Measurements from ENCODE around the gene TARP.
"Not testable (repeated sequence)": the region's sequence is repeated elsewhere in the genome, so short reads cannot be mapped to it uniquely, and the experiment has no call there.

The TARP gene

DNA sequence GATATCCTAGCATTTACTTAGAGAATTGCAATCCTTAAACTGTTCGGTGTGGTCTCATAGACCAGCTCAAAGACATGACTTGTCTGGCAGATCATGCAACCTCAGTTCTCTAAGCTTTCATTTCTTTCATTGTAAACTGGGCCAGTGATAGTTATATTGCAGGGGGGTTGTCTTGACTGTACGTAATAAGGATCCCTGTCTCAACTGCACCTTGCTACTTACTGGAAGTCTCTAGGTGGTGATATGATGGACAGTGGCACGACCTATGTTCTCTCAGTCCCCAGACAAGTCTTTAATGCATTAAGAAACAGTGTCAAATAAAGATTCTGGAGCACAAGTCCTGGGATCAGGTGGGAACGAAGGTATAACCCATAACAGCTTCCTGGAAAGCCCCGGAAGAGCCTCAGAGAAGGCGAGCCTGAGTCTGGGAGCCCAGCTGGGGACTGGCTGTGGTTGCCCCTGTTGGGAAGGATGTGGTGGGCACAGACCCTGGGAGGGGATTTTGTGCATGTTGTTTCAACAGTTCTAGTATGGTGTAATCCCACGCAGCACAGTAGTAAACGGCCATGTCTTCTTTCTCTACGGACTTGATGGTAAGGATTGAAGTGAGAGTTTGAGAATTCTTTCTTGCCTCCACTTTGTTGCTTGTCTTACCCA, 26.0 kb upstream of the TARP start:
- no peak for DNase-seq

DNA sequence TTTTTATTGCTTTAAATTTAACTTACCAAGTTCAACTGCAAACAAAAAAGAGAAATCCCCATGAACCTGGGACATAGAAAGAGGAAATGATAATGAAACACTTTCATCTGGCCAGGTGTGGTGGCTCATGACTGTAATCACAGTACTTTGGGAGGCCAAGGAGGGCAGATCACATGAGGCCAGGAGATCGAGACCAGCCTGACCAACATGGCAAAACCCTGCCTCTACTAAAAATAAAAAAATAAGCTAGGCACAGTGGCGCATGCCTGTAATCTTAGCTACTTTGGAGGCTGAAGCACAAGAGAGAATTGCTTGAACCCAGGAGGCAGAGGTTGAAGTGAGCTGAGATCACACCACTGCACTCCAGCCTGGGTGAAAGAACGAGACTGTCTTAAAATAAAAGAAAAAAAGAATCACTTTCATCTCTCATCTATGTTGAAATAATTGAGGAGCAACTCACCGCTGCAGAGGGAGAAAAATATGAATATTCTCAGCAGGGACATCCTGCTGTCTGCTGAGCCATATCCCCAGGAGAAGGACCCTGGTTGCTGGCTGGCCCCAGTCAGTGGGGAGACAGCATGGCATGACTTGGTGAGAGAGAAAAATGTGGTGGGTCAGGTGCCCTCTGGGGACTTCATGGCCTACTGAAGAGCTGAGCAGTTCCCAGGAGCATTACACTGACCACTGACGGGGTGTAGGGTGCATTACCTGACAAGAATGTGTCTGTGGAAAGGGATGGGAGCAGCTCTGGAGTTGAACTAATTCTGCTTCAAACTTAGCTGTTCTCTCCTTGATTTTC, 22.8 kb upstream of the TARP start:
- no peak for DNase-seq

DNA sequence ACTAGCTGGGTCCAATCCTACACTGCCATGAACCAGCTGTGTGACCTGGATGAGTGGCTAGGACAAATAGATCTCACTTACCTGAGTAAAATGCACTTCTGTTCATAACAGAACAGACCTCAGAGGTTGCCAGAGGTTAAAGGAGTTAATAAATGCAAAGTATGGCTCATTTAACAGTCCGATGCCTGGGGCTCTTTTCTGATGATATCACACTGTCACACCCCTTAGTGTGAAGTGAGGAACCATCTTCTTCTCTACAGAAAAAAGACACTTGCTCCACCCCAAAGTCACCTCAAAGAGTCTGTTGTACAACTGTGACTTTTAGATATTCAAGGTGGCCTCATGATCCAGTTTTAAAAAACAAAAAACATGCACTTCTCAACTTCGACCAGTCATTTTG, 21.5 kb upstream of the TARP start:
- no peak for DNase-seq

DNA sequence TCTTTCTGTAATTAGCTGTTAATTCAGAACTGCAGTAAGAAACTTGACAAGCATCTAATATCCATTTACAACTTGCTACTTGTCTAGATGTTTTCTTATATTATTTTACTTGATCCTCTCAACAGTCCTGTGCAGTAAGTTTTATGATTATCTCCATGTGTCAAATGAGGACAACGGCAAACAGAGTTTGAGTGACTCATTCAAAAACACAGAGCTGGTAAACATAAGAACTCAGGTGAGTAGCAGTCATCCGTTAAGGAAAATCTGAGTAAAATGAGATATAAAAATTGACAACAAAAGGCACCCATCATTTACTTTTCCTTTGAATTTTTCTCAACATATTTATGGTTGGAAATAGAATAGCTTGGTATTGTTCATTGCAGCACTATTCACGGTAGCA, 19.0 kb upstream of the TARP start:
- DNase-seq: no peak

DNA sequence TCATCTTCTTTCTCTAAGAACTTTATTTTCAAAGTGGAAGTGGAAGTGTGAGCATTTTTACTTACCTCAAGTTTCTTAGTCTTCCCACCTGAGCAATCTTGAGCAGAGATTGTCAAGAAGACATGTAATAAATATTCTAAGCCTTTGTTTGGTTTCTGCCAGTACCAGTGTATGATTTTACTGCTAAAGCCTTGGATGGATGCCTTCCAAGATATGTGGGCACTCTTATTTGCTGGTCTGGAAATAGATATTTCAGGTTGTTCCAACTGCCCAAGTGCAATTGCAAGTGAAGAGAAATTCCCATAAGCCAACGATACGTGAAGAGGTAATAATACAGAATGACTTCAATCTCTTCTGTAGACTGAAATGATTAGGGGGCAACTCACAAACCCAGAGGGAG, 18.2 kb upstream of the TARP start:
- no peak for DNase-seq

DNA sequence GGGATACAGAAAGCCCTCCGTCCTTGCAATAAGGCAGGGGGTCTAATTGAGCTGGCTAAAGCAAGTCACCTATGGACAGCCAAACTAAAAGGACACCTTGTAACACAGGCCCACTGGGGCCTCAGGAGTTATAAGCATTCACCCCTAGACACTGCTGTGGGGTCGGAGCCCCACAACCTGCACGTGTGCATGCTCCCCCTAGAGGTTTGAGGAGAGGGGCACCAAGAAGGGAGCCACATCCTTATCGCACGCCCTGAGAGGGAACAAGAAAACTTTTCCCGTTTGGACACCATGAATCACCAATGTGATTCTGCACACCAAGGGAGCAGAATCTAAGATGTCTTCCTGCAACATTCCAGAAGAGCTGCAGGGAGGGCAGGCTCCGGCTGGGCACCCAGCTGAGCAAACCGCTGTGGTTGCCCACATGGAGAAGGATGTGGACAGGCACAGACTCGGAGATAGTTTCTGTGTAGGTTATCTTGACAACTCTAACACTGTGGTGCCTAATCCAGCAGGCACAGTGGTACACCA, 17.7 kb upstream of the TARP start:
- no peak for DNase-seq

DNA sequence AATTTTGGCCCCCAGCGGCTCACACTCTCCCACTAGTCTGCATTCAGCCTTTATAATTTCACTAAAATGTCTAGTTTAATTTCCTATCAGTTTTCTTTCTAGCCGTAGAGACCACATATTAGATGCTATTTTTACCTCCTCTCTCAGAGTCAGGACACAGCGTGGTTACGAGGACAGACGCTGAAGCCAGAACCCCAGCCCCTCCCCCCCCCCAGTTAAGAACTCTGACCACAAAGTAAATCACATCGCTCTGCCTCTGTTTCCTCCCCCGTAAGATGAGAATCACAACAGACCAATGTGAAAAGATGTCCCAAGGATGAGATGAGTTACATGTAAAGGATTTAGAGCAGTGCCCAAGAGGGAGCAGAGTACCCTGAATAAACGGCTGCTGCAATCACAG, 11.1 kb upstream of the TARP start:
- no peak for DNase-seq

DNA sequence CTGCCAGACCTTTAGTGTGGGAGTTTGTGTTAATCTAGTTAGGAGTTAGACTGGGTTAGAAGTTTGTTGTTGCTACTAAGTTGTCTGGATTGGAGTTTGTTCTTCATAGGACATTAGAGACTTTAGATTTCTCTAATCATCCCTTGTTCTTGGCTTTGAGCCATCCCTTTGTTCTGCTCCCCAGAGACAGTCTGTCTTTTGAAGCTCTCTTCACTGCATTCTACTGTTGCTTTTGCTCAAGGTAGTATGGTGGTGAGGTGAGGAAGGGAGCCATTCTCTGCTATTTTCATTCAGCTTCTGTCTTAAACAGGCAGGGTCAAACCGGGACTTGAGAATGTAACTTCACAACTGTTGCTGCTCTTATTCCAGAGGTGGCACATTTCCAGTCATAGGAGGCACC, 10.4 kb upstream of the TARP start:
- DNase-seq: no peak

DNA sequence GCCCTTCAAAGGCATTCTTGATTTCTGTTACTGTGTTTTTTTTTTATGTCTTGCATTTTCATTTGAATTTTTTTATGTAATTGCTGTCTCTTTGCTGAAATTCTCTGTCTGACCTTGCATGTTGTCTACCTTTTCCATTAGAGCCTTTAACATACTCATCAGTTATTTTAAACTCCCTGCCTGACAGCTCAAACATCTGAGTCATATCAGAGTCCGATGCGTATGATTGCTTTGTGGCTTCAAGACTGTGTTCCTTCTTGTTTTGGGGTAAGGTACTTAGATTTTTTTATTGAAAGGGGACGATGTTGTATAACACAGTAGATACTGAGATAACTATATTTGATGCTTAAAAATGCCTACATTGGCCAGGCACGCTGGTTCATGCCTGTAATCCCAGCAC, 9.7 kb upstream of the TARP start:
- DNase-seq: no peak

DNA sequence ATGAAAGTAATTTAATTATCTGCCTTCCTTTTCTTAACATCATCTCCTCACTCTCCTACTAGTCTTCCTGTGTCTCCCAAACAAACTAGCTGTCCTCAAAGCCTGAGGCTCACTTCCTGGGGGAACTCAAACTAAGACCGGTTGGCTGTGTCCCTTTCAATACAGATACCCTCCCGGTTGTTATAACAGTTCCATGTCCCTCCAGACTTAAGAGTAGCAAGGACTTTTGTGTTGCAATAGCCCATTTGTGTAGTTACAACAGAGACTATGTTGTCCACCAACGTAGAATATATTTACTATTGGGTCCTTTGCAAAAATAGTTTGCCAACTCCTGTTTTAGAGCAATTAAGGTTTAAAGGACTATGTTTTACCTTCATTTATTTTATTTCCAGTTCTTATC, 8.6 kb upstream of the TARP start:
- no peak for DNase-seq

DNA sequence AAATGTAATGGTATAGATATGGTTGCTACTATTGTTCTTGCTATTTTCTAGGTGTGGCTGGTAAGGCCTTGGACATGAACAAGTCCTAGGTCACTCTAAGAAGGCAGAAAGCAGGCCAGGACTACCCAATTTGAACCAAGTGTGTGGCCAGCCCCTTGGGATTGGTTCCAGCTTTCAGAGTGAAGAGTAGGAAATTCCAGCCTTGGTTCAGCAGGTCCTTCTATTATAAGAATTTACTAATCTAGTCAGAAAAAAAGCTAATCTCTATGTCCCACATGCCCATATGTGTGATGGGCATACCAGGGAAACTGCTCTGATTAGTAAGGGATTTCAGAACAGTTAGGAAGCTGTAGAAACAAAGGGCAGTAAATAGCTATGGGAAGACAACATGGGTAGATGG, 7.8 kb upstream of the TARP start:
- no peak for DNase-seq

DNA sequence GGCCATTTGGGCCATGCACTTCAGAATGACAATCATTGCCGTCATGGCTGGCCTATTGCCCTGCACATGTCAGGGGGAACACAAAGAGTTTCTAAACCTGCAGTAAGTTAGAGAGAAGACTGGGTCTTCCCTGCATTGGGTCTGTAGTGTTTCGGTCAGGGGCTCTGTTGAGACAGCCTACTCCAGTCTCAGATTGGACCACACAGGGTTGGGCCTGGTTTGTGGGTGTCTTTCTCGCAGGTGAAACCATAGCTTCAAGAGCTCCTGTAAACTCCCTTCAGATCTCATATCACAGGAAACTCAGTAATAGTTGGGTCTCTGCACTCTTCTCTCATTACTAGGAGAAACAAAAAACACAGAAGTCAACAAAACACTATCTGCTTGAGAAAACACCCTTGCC, 7.3 kb upstream of the TARP start:
- no peak for DNase-seq

DNA sequence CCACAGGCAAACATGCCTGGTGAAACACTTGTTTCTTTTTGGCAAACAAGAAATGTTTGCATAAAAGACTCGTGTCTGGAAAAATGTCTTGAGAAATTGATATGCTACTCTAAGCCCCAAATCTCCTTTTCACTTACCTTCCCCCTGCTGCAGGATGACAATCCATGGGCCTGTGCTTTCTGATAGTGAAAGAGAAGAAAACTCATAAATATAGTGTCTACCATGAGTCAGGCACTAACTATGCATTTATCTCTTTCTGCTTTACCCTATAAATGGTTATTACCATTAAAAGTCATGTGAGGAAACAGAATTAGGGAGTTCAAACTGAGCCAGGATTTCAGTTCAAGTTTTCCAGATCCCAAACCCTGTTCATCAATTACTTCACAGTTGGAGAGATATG, 6.6 kb upstream of the TARP start:
- no peak for DNase-seq

DNA sequence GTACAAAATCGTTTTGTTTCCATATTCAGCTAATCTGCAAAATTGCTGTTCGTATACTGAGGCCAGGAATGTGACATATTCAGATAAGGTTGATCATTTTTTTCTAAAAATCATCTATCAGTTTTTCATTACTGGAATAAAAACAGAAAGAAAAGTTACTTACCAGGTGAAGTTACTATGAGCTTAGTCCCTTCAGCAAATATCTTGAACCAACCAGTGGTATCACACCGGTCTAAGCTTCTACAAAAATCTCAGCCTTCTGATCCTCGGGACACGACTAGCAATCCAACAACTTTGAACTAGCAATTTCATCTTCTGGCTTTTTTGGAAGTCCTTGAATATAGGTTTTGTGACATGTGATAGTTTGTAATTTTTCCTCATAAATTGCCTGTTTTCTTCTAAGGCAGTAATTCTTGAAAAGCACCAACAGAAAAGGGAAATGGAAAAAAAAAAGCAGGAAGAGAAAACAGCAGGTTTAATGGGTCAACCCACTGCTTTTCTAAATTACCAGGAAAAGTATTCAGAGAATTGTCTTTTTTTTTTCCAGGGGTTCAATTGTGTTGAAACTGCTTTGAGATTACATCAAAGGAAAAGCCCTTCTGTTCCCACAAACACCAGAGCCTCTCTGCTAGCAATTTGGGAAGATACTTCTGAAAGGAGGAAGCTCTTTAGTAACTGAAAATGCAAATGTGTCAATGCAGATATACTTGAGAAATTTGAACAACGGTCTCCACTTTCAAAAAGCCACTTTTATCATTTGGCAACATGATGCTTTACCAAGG, 2.9 kb upstream of the TARP start:
- no peak for DNase-seq

DNA sequence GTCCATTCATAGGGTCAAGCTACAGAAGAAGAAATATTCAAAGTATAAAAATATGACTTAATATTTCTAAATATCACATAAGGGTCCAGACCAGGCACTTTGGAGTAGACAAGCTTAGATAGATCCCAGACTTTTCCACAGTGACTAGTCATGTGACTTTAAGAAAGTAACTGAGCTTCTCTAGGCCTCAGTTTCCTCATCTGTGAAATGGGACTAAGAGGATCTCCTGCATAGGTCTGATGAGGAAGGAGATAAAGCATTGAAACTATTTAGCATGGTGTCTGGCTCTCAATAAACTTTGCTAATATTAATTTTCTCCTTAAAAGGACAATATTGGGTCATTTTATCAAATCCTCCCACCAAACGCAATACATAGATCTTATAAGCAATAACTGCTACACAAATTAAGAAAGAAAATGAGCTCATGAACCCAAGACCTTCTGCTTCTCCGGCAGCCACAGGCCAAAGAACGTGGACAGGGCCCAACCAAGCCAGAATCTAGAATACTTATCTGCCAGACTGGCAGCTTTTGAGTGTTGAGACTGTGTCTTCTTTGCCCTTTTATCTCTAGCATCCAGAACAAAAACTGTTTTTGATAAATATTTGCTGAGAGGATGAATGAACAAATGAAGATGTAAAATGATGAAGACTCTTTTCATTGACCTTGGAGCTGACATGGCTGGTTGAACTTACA, 1.6 kb upstream of the TARP start:
- no peak for DNase-seq

DNA sequence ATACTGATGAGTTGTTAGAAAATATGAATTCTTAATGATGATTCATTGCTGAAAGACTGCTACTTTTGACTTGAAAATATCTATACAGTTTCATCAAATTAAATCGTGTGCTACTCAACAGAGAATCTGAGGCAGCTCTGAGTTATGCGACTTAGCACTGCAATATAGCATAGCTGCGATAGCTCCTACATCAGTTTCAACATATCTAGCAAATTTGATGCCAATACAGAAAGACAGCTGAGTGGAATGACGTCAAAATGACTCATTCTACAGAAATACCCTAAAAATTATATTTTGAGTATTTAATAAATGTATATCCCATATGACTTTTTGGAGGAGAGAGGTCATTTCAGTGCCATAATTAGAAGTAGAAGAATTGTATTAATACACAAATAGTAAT, 1.1 kb upstream of the TARP start:
- DNase-seq: no peak

DNA sequence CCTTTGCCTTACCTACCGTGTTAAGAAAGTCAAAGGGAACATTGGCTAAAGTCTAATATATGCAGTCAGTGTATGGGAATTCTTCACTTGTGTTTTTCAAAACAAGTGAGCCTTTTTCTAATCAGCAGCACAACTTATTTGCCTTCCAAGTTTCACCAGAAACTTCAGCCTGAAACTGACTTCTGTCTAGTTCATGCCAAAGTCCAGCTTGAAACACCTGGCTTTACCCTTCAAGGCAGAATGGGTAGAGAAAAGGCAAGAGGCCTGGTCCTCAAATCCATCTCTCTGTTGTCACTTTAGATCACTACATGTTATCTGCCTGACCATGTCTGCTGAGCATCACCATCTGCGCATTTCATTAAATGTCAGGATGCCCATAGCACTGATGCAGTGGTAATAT, 3.0 kb downstream of the TARP start:
- DNase-seq: not testable (repeated sequence)

DNA sequence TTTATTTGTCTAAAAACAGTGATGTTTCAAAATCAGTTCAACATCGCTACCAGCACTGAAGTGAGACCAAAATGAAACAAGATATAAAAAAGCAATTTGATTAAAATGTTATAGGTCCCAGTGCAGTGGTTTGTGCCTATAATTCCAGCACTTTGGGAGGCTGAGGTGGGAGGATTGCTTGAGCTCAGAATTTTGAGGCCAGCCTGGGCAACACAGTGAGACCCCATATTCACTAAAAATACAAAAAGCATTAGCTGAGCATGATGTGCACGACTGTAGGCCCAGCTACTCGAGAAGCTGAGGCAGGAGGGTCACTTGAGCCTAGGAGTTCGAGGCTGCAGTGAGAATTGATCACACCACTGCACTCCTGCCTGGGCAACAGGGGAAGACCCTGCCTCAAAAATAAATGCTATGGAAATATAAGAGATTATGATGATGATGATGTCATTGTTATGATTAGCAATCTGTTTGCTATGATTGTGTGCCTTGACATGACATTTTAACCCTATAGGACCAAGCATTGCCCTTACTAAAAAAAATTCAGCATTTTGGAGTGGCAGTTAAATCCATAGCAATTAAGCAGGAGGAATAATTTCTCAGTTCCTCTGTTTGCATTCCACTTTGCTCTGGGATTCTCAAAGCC, 3.6 kb downstream of the TARP start:
- DNase-seq: not testable (repeated sequence)

DNA sequence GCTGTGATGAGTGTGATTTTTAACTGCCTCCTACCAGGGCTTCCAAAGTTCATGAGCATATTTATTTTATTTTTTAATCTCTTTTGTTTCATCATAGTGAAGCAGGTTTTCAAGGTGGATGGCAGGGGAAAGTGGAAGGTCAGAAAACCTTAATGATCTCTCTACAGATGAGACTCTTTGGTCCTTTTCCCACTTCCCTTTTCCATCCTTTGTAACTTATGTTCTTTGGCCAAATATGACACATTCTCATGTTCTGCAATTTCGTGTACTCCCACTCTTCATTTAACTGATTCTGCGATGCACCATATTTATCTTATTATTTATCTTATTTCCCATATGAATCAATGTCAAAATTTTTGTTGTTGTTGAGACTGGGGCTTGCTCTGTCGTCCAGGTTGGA, 7.5 kb downstream of the TARP start:
- DNase-seq: not testable (repeated sequence)

DNA sequence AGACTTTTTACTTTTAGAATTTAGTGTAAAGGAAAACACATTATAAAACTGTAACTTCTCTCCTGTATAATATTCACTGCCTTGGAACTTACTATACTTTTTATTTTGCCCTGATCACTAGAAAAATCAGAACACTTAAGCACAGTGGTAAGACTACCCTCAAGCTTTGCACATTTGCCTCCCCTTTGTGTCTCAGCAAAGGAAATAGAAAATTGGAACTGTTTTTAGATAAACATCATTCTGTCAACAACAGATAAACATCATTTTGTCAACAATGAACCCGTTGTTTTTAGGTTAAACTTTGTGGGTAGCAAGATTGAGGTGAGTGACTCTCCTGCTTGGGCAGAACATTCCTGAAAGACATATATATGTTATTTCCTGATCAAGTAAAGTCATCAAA, 8.8 kb downstream of the TARP start:
- not testable (repeated sequence) for DNase-seq

DNA sequence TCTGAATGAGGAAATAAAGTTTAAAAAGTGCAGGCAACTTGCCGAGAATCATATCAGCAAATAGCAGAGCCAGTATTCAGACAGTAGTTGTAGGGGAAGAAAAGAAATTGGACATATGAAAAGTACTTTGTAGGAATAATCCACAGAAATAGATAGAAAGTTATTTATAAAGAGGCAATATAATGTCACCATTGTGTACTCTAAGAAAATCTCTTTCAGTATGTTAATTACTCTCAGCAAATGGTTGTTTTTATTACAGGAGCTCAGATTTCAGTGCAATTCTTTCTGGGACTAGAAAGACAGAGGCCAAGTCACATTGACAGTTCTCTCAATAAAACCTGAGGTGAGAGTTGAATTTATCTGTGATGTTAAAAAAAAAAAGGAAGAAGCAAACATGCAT, 10.2 kb downstream of the TARP start:
- not testable (repeated sequence) for DNase-seq

DNA sequence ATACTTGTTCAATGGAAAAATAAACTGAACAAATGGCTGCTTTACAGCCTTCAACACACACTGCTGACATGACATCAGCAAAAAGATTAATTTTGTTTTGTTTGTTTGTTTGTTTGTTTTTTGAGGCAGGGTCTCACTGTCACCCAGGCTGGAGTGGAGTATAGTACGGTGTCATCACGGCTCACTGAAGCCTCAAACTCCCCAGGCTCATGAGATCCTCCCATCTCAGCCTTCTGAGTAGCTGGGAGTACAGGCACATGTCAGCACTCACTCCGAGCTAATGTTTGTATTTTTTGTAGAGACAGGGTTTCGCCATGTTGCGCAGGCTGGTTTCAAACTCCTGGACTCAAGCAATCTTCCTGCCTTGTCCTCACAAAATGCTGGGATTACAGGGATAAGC, 10.9 kb downstream of the TARP start:
- DNase-seq: no peak

All from muscle of arm (tissue), 1 donor.